Measurements from ENCODE around the gene CHRNG. TPM values are rescaled to one million over a fixed set of nuclear protein-coding genes. Genes with fewer than 3 reads are reported as not detected.

CHRNG gene
- total RNA-seq, 4 donors from 2014 or later: not detected

- in situ Hi-C loops (cut with MboI; ENCODE audit: low pct_ligation_motif_present in 1 of 4, low pct_unique_long_range_greater_than_20kb in 1 of 4, low sequenced_read_pairs in 3 of 4): no loop called here
- Histone ChIP-seq H3K4me3 (no peak overlapping the region), H3K4me1 (peaks cover 0 to 2% (median 1%) of the 10 kb centered on the region in 4 donors), H3K27me3 (peaks cover 33% of the 10 kb centered on the region), H3K36me3 (no peaks in the 10 kb centered on the region), H3K27ac (no peak overlapping the region), H3K9me3 (no peaks in the 10 kb centered on the region)
- WGBS, 2 donors (ENCODE audit: low coverage in 1 of 2): 50 to 73% methylated on average over 2 to 8 of the region's 8 CpGs
- no peak for TF ChIP-seq CTCF (IDR thresholded peaks at IDR 0.05)
- no peak for TF ChIP-seq EP300 (IDR thresholded peaks at IDR 0.05; ENCODE audit: low read depth)
- no peak for TF ChIP-seq POLR2A (IDR thresholded peaks at IDR 0.05)
- TF ChIP-seq POLR2AphosphoS5 (IDR thresholded peaks at IDR 0.05): no peak
- no peak for DNase-seq
- intact Hi-C loops (cut with DNase I; ENCODE audit: low total_unique reads): no loop called here
These were observed 47.1 kb upstream of the CHRNG start for GRCh38 chr2:232492236-232492848.

GRCh38 chr2:232492963-232493700 lies 46.4 kb upstream of the CHRNG start:
- Histone ChIP-seq H3K9me3 (no peaks in the 10 kb centered on the region), H3K4me1 (no peaks in the 10 kb centered on the region), H3K4me3 (no peak overlapping the region), H3K36me3 (no peaks in the 10 kb centered on the region), H3K27me3 (peaks cover 25% of the 10 kb centered on the region), H3K27ac (no peak overlapping the region)
- DNase-seq: no peak
- 20 to 86% methylated on average over 1 to 24 of the region's 24 CpGs for WGBS, 2 donors (ENCODE audit: low coverage in 1 of 2)
- intact Hi-C loops (cut with DNase I; ENCODE audit: low total_unique reads) (no loop called here), in situ Hi-C loops (cut with MboI; ENCODE audit: low pct_ligation_motif_present in 1 of 4, low pct_unique_long_range_greater_than_20kb in 1 of 4, low sequenced_read_pairs in 3 of 4) (no loop called here)
- TF ChIP-seq POLR2A (IDR thresholded peaks at IDR 0.05): no peak
- TF ChIP-seq POLR2AphosphoS5 (IDR thresholded peaks at IDR 0.05): no peak
- TF ChIP-seq CTCF (IDR thresholded peaks at IDR 0.05): no peak
- no peak for TF ChIP-seq EP300 (IDR thresholded peaks at IDR 0.05; ENCODE audit: low read depth)

- intact Hi-C loops (cut with DNase I; ENCODE audit: low total_unique reads) (no loop called here), in situ Hi-C loops (cut with MboI; ENCODE audit: low pct_ligation_motif_present in 1 of 4, low pct_unique_long_range_greater_than_20kb in 1 of 4, low sequenced_read_pairs in 3 of 4) (no loop called here)
- WGBS, 2 donors (ENCODE audit: low coverage in 1 of 2): 77 to 92% methylated on average over 5 to 10 of the region's 10 CpGs
These were observed 45.6 kb upstream of the CHRNG start for GRCh38 chr2:232493701-232494474.

More at GRCh38 chr2:232493701-232494474, 45.6 kb upstream of the CHRNG start:
- H3K27ac ChIP-seq: no peak overlapping the region
- no peak for TF ChIP-seq EP300 (IDR thresholded peaks at IDR 0.05; ENCODE audit: low read depth)
- TF ChIP-seq CTCF (IDR thresholded peaks at IDR 0.05): no peak
- no peak for TF ChIP-seq POLR2A (IDR thresholded peaks at IDR 0.05)
- no peak for TF ChIP-seq POLR2AphosphoS5 (IDR thresholded peaks at IDR 0.05)
- no peaks in the 10 kb centered on the region for H3K9me3 ChIP-seq
- H3K27me3 ChIP-seq: peaks cover 18% of the 10 kb centered on the region
- H3K36me3 ChIP-seq: no peaks in the 10 kb centered on the region
- H3K4me1 ChIP-seq: no peaks in the 10 kb centered on the region
- no peak for DNase-seq
- no peak overlapping the region for H3K4me3 ChIP-seq
